DND-41 (cell line): ENCODE data around the gene MTR.

Experiments used
- EZH2 ChIP-seq: IDR thresholded peaks from 3 replicates; pipeline ENCODE4 v1.6.1; 2012; ENCODE audit warnings: borderline replicate concordance, low read depth, mild to moderate bottlenecking, moderate library complexity, low read length, inconsistent platforms; ENCODE audit not compliant: severe bottlenecking
- TF ChIP-seq, protein P1 (sequence below): IDR thresholded peaks from 2 replicates; pipeline ENCODE4 v1.5.1; 2012; ENCODE audit warnings: borderline replicate concordance, low read length, moderate library complexity, mild to moderate bottlenecking; ENCODE audit not compliant: poor library complexity, severe bottlenecking; ENCODE audit errors: extremely low read depth

GRCh38 chr1:236747311-236747985 lies 47.6 kb upstream of the MTR start:
- TF ChIP-seq, protein P1, sequence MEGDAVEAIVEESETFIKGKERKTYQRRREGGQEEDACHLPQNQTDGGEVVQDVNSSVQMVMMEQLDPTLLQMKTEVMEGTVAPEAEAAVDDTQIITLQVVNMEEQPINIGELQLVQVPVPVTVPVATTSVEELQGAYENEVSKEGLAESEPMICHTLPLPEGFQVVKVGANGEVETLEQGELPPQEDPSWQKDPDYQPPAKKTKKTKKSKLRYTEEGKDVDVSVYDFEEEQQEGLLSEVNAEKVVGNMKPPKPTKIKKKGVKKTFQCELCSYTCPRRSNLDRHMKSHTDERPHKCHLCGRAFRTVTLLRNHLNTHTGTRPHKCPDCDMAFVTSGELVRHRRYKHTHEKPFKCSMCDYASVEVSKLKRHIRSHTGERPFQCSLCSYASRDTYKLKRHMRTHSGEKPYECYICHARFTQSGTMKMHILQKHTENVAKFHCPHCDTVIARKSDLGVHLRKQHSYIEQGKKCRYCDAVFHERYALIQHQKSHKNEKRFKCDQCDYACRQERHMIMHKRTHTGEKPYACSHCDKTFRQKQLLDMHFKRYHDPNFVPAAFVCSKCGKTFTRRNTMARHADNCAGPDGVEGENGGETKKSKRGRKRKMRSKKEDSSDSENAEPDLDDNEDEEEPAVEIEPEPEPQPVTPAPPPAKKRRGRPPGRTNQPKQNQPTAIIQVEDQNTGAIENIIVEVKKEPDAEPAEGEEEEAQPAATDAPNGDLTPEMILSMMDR, result no peak
- TF ChIP-seq EZH2, result no peak
